ENCODE data around the gene RNF44.

GRCh38 chr5:176568657-176569056 is 31.5 kb upstream of the RNF44 start:
- TF ChIP-seq, protein P1, sequence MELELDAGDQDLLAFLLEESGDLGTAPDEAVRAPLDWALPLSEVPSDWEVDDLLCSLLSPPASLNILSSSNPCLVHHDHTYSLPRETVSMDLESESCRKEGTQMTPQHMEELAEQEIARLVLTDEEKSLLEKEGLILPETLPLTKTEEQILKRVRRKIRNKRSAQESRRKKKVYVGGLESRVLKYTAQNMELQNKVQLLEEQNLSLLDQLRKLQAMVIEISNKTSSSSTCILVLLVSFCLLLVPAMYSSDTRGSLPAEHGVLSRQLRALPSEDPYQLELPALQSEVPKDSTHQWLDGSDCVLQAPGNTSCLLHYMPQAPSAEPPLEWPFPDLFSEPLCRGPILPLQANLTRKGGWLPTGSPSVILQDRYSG (CRISPR knock-in tag; IDR thresholded peaks at IDR 0.05) = no peak
- TF ChIP-seq POLR2AphosphoS5 (IDR thresholded peaks at IDR 0.05; ENCODE audit: low read depth, low read length) (no peak), MLX (CRISPR knock-in tag; IDR thresholded peaks at IDR 0.05) (no peak), ZNF598 (CRISPR knock-in tag; IDR thresholded peaks at IDR 0.05; ENCODE audit: borderline replicate concordance) (no peak), STAG1 (CRISPR knock-in tag; IDR thresholded peaks at IDR 0.05) (no peak), SMC3 (IDR thresholded peaks at IDR 0.05; ENCODE audit: low read length) (no peak), PLRG1 (conservative IDR thresholded peaks at IDR 0.05) (no peak), STAT6 (CRISPR knock-in tag; IDR thresholded peaks at IDR 0.05; ENCODE audit: borderline replicate concordance) (no peak), HOXA7 (CRISPR knock-in tag; IDR thresholded peaks at IDR 0.05) (no peak), ZBTB7A (CRISPR knock-in tag; IDR thresholded peaks at IDR 0.05) (no peak), SMARCC2 (IDR thresholded peaks at IDR 0.05) (no peak), HOXA5 (CRISPR knock-in tag; IDR thresholded peaks at IDR 0.05) (no peak), NCOR1 (IDR thresholded peaks at IDR 0.05; ENCODE audit: borderline replicate concordance, low read length) (no peak)
- TF ChIP-seq, protein P2, sequence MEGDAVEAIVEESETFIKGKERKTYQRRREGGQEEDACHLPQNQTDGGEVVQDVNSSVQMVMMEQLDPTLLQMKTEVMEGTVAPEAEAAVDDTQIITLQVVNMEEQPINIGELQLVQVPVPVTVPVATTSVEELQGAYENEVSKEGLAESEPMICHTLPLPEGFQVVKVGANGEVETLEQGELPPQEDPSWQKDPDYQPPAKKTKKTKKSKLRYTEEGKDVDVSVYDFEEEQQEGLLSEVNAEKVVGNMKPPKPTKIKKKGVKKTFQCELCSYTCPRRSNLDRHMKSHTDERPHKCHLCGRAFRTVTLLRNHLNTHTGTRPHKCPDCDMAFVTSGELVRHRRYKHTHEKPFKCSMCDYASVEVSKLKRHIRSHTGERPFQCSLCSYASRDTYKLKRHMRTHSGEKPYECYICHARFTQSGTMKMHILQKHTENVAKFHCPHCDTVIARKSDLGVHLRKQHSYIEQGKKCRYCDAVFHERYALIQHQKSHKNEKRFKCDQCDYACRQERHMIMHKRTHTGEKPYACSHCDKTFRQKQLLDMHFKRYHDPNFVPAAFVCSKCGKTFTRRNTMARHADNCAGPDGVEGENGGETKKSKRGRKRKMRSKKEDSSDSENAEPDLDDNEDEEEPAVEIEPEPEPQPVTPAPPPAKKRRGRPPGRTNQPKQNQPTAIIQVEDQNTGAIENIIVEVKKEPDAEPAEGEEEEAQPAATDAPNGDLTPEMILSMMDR (CRISPR knock-in tag; IDR thresholded peaks at IDR 0.05) = no peak

Data from HepG2 (cell line).